ENCODE data around the gene OR51A7. TPM values are rescaled to one million over a fixed set of nuclear protein-coding genes. Genes with fewer than 3 reads are reported as not detected.

Gene OR51A7
- polyA plus RNA-seq, 1 donor (not counting 4 experiments of a cell fraction or from before 2014, with no cell fraction given) = not detected

GRCh38 chr11:4884361-4884760 lies 19.2 kb upstream of the OR51A7 start:
- H3K4me3 ChIP-seq (ENCODE audit: control insufficient read depth in 2 of 3, extremely low read depth in 1 of 3, insufficient read depth in 2 of 3, low read depth in 1 of 3, low read length in 3 of 3) = no peak overlapping the region
- H3K4me1 ChIP-seq (ENCODE audit: control insufficient read depth, extremely low read depth, insufficient read depth, low read length) = no peaks in the 10 kb centered on the region
- no peaks in the 10 kb centered on the region for H3K79me2 ChIP-seq (ENCODE audit: control insufficient read depth, insufficient read depth, low read length)
- TF ChIP-seq EZH2 (IDR thresholded peaks at IDR 0.05; ENCODE audit: low read length) = no peak
- TF ChIP-seq, protein P1, sequence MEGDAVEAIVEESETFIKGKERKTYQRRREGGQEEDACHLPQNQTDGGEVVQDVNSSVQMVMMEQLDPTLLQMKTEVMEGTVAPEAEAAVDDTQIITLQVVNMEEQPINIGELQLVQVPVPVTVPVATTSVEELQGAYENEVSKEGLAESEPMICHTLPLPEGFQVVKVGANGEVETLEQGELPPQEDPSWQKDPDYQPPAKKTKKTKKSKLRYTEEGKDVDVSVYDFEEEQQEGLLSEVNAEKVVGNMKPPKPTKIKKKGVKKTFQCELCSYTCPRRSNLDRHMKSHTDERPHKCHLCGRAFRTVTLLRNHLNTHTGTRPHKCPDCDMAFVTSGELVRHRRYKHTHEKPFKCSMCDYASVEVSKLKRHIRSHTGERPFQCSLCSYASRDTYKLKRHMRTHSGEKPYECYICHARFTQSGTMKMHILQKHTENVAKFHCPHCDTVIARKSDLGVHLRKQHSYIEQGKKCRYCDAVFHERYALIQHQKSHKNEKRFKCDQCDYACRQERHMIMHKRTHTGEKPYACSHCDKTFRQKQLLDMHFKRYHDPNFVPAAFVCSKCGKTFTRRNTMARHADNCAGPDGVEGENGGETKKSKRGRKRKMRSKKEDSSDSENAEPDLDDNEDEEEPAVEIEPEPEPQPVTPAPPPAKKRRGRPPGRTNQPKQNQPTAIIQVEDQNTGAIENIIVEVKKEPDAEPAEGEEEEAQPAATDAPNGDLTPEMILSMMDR (optimal IDR thresholded peaks at IDR 0.05 in 1 of 3, IDR thresholded peaks at IDR 0.05 in 1 of 3, conservative IDR thresholded peaks at IDR 0.05 in 1 of 3; ENCODE audit: extremely low read depth in 1 of 3, insufficient read depth in 2 of 3, low read length in 3 of 3) = no peak
- FAIRE-seq (no peak), DNase-seq (ENCODE audit: low read depth, low spot score) (no peak)
- H3K27me3 ChIP-seq (ENCODE audit: control insufficient read depth, extremely low read depth, insufficient read depth, low read length) = no peaks in the 10 kb centered on the region
- H3K9me1 ChIP-seq (ENCODE audit: control insufficient read depth, extremely low read depth, insufficient read depth, low read length) = no peaks in the 10 kb centered on the region
- no peak overlapping the region for H3K4me2 ChIP-seq (ENCODE audit: control insufficient read depth, extremely low read depth, insufficient read depth, low read depth, low read length)
- H3K9me3 ChIP-seq (ENCODE audit: control insufficient read depth, low read depth, low read length) = no peaks in the 10 kb centered on the region
- no peaks in the 10 kb centered on the region for H3K36me3 ChIP-seq (ENCODE audit: control insufficient read depth in 2 of 2, extremely low read depth in 1 of 2, insufficient read depth in 2 of 2, low read length in 2 of 2)
- no peak overlapping the region for H2AFZ ChIP-seq (ENCODE audit: control insufficient read depth, low read length)
- H3K9ac ChIP-seq (ENCODE audit: control insufficient read depth, extremely low read depth, insufficient read depth, low read length) = no peak overlapping the region
- dilution Hi-C loops (cut with MboI; ENCODE audit: extremely low pct_ligation_motif_present, low sequenced_read_pairs) = no loop called here
- no peaks in the 10 kb centered on the region for H4K20me1 ChIP-seq (ENCODE audit: control insufficient read depth, extremely low read depth, insufficient read depth, low read length)
- no peak overlapping the region for H3K27ac ChIP-seq (ENCODE audit: control insufficient read depth, insufficient read depth, low read length)

DNA sequence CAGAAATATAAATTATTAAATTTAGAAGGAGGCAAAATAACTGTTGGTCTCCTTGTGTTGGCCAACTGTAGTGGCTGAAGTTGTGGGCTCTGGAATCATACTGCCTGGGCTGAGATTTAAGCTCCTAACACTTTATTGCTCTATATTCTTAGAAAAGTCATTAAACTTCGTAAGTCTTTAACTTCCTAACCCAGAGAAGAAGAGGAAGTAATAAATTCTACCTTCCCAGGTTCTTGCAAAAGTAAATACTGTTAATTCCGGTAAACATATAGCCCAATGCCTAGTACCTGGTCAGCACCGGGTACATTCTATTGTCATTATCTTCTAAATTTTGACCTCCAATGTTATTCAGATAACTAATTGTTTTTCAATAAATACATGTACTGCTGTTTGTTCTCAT lies 17.4 kb upstream of the OR51A7 start:
- H3K27me3 ChIP-seq (ENCODE audit: control insufficient read depth, extremely low read depth, insufficient read depth, low read length) = no peaks in the 10 kb centered on the region
- H4K20me1 ChIP-seq (ENCODE audit: control insufficient read depth, extremely low read depth, insufficient read depth, low read length) = no peaks in the 10 kb centered on the region
- no peaks in the 10 kb centered on the region for H3K36me3 ChIP-seq (ENCODE audit: control insufficient read depth in 2 of 2, extremely low read depth in 1 of 2, insufficient read depth in 2 of 2, low read length in 2 of 2)
- H3K79me2 ChIP-seq (ENCODE audit: control insufficient read depth, insufficient read depth, low read length) = no peaks in the 10 kb centered on the region
- no peak for DNase-seq (ENCODE audit: low read depth, low spot score)
- H3K4me2 ChIP-seq (ENCODE audit: control insufficient read depth, extremely low read depth, insufficient read depth, low read depth, low read length) = no peak overlapping the region
- no peaks in the 10 kb centered on the region for H3K9me3 ChIP-seq (ENCODE audit: control insufficient read depth, low read depth, low read length)
- H3K27ac ChIP-seq (ENCODE audit: control insufficient read depth, insufficient read depth, low read length) = no peak overlapping the region
- dilution Hi-C loops (cut with MboI; ENCODE audit: extremely low pct_ligation_motif_present, low sequenced_read_pairs) = no loop called here
- no peaks in the 10 kb centered on the region for H3K9me1 ChIP-seq (ENCODE audit: control insufficient read depth, extremely low read depth, insufficient read depth, low read length)
- no peak overlapping the region for H2AFZ ChIP-seq (ENCODE audit: control insufficient read depth, low read length)
- no peak overlapping the region for H3K4me3 ChIP-seq (ENCODE audit: control insufficient read depth in 2 of 3, extremely low read depth in 1 of 3, insufficient read depth in 2 of 3, low read depth in 1 of 3, low read length in 3 of 3)
- H3K4me1 ChIP-seq (ENCODE audit: control insufficient read depth, extremely low read depth, insufficient read depth, low read length) = no peaks in the 10 kb centered on the region
- no peak for FAIRE-seq
- TF ChIP-seq, protein P1 (optimal IDR thresholded peaks at IDR 0.05 in 1 of 3, IDR thresholded peaks at IDR 0.05 in 1 of 3, conservative IDR thresholded peaks at IDR 0.05 in 1 of 3; ENCODE audit: extremely low read depth in 1 of 3, insufficient read depth in 2 of 3, low read length in 3 of 3) = no peak
- no peak for TF ChIP-seq EZH2 (IDR thresholded peaks at IDR 0.05; ENCODE audit: low read length)
- no peak overlapping the region for H3K9ac ChIP-seq (ENCODE audit: control insufficient read depth, extremely low read depth, insufficient read depth, low read length)
